Keratinocyte (primary cell): ENCODE results near the gene MS4A6A. TPM values are rescaled to one million over a fixed set of nuclear protein-coding genes. Genes with fewer than 3 reads are reported as not detected.
"Not testable (repeated sequence)": the region's sequence is repeated elsewhere in the genome, so short reads cannot be mapped to it uniquely, and the experiment has no call there.

ENCODE experiments used
- DNase-seq: peaks from one replicate; pipeline ENCODE4 v3.0.0-alpha.2; 2011; ENCODE audit warnings: low read depth, missing footprints, low spot score
- FAIRE-seq: peaks from 2 replicates; lab custom pipeline; 2011; peaks lifted over from hg19 to GRCh38; lab: Jason Lieb, UNC
- H2AFZ ChIP-seq: 2 replicates; pipeline ENCODE4 v1.6.0; 2012; ENCODE audit warnings: low read length, control low read depth, inconsistent platforms; ENCODE audit not compliant: control insufficient read depth
- H3K27ac ChIP-seq: 2 replicates; pipeline ENCODE4 v1.5.1; 2011; ENCODE audit warnings: low read length; ENCODE audit not compliant: control insufficient read depth, insufficient read depth
- H3K27me3 ChIP-seq: 3 replicates; pipeline ENCODE4 v1.6.0; 2011; ENCODE audit warnings: low read length; ENCODE audit not compliant: control insufficient read depth, insufficient read depth; ENCODE audit errors: extremely low read depth
- H3K36me3 ChIP-seq, 2 experiments: 2 replicates in 1 of 2; 3 replicates in 1 of 2; pipeline ENCODE4 v1.5.1; 2011; ENCODE audit warnings: low read length in 2 of 2, mild to moderate bottlenecking in 1 of 2; ENCODE audit not compliant: control insufficient read depth in 2 of 2, insufficient read depth in 2 of 2; ENCODE audit errors: extremely low read depth in 1 of 2
- H3K4me1 ChIP-seq: 3 replicates; pipeline ENCODE4 v1.5.1; 2011; ENCODE audit warnings: low read length; ENCODE audit not compliant: control insufficient read depth, insufficient read depth; ENCODE audit errors: extremely low read depth
- H3K4me2 ChIP-seq: 3 replicates; pipeline ENCODE4 v1.6.0; 2011; ENCODE audit warnings: low read depth, low read length; ENCODE audit not compliant: control insufficient read depth, insufficient read depth; ENCODE audit errors: extremely low read depth
- H3K4me3 ChIP-seq, 3 experiments: fragments of 200-600 bp in 1 of 3; sonication (generic) in 1 of 3; 2 replicates in 2 of 3; 3 replicates in 1 of 3; pipeline ENCODE4 v1.5.1; 2011 to 2016; ENCODE audit warnings: low read length in 3 of 3, mild to moderate bottlenecking in 3 of 3, control low read depth in 2 of 3, inconsistent platforms in 1 of 3, low read depth in 1 of 3, mixed read lengths in 1 of 3, mixed run types in 1 of 3, moderate library complexity in 1 of 3; ENCODE audit not compliant: control insufficient read depth in 2 of 3, insufficient read depth in 2 of 3; ENCODE audit errors: extremely low read depth in 1 of 3
- H3K79me2 ChIP-seq: 2 replicates; pipeline ENCODE4 v1.6.0; 2012; ENCODE audit warnings: low read length; ENCODE audit not compliant: control insufficient read depth, insufficient read depth
- H3K9ac ChIP-seq: 3 replicates; pipeline ENCODE4 v1.6.0; 2011; ENCODE audit warnings: low read length; ENCODE audit not compliant: control insufficient read depth, insufficient read depth; ENCODE audit errors: extremely low read depth
- H3K9me1 ChIP-seq: 3 replicates; pipeline ENCODE4 v1.6.0; 2011; ENCODE audit warnings: low read length; ENCODE audit not compliant: control insufficient read depth, insufficient read depth; ENCODE audit errors: extremely low read depth
- H3K9me3 ChIP-seq: 2 replicates; pipeline ENCODE4 v1.5.1; 2012; ENCODE audit warnings: low read depth, low read length; ENCODE audit not compliant: control insufficient read depth
- H4K20me1 ChIP-seq: 3 replicates; pipeline ENCODE4 v1.6.0; 2011; ENCODE audit warnings: low read length; ENCODE audit not compliant: control insufficient read depth, insufficient read depth; ENCODE audit errors: extremely low read depth
- CTCF ChIP-seq, 3 experiments: IDR thresholded peaks in 1 of 3; conservative IDR thresholded peaks in 1 of 3; optimal IDR thresholded peaks in 1 of 3; 2 replicates in 2 of 3; 3 replicates in 1 of 3; pipeline versions ENCODE3 to v1.5.1; 2011; ENCODE audit warnings: low read length in 3 of 3, mild to moderate bottlenecking in 3 of 3, moderate library complexity in 2 of 3, control low read depth in 1 of 3, inconsistent platforms in 1 of 3; ENCODE audit not compliant: insufficient read depth in 2 of 3; ENCODE audit errors: extremely low read depth in 1 of 3
- EZH2 ChIP-seq: IDR thresholded peaks from one replicate; pipeline ENCODE4 v1.6.1; 2012; ENCODE audit warnings: inconsistent platforms, mild to moderate bottlenecking, low read length, moderate library complexity
- dilution Hi-C: fragments of 300-500 bp; cut with MboI; formaldehyde crosslinking; loops from one replicate; pipeline ENCODE4 v1.7.0; 2020; ENCODE audit warnings: low sequenced_read_pairs; ENCODE audit not compliant: extremely low pct_ligation_motif_present
- polyA plus RNA-seq, 5 experiments: library from polyadenylated mRNA; depleted of rRNA in 3 of 5; stranded (reverse) in 3 of 5; stranded (forward) in 1 of 5; unstranded in 1 of 5; fragments of >200 nt; gene quantifications; 1 replicate in 1 of 5; 2 replicates in 3 of 5; 3 replicates in 1 of 5; pipeline versions ENCODE4 v1.2.1 to v1.2.3, GENCODE V29; 2011 to 2012; ENCODE audit warnings: missing spikeins in 2 of 5, low read depth in 1 of 5, low replicate concordance in 1 of 5

MS4A6A gene
- polyA plus RNA-seq, 1 donor (not counting 4 experiments of a cell fraction or from before 2014, with no cell fraction given), result not detected

- Histone ChIP-seq H3K4me1 (no peaks in the 10 kb centered on the region), H4K20me1 (no peaks in the 10 kb centered on the region), H3K4me3 (no peak overlapping the region), H3K36me3 (no peaks in the 10 kb centered on the region), H3K79me2 (no peaks in the 10 kb centered on the region), H3K9me1 (no peaks in the 10 kb centered on the region), H3K9ac (no peak overlapping the region), H2AFZ (no peak overlapping the region), H3K4me2 (no peak overlapping the region), H3K9me3 (no peaks in the 10 kb centered on the region), H3K27ac (no peak overlapping the region), H3K27me3 (no peaks in the 10 kb centered on the region)
- TF ChIP-seq CTCF (optimal IDR thresholded peaks at IDR 0.05 in 1 of 3, IDR thresholded peaks at IDR 0.05 in 1 of 3, conservative IDR thresholded peaks at IDR 0.05 in 1 of 3; ENCODE audit: extremely low read depth in 1 of 3, insufficient read depth in 2 of 3, low read length in 3 of 3), result no peak
- no peak for TF ChIP-seq EZH2
- FAIRE-seq, result no peak
- dilution Hi-C loops, result no loop called here
- no peak for DNase-seq
Observed at GRCh38 chr11:60206616-60207015, 23.7 kb upstream of the MS4A6A start.

- Histone ChIP-seq H3K9me1 (no peaks in the 10 kb centered on the region), H3K36me3 (no peaks in the 10 kb centered on the region), H3K4me2 (no peak overlapping the region), H3K4me3 (no peak overlapping the region), H3K79me2 (no peaks in the 10 kb centered on the region), H3K9ac (no peak overlapping the region), H3K27me3 (no peaks in the 10 kb centered on the region), H3K27ac (no peak overlapping the region), H2AFZ (no peak overlapping the region), H4K20me1 (no peaks in the 10 kb centered on the region), H3K9me3 (no peaks in the 10 kb centered on the region), H3K4me1 (no peaks in the 10 kb centered on the region)
- no peak for DNase-seq
- no peak for TF ChIP-seq EZH2
- no peak for TF ChIP-seq CTCF (optimal IDR thresholded peaks at IDR 0.05 in 1 of 3, IDR thresholded peaks at IDR 0.05 in 1 of 3, conservative IDR thresholded peaks at IDR 0.05 in 1 of 3; ENCODE audit: extremely low read depth in 1 of 3, insufficient read depth in 2 of 3, low read length in 3 of 3)
- dilution Hi-C loops, result no loop called here
- no peak for FAIRE-seq
Observed at GRCh38 chr11:60204922-60205321, 22.0 kb upstream of the MS4A6A start.

GRCh38 chr11:60201334-60201733 lies 18.5 kb upstream of the MS4A6A start:
- dilution Hi-C loops, result not testable (repeated sequence)

More at GRCh38 chr11:60201334-60201733, 18.5 kb upstream of the MS4A6A start:
- not testable (repeated sequence) for H3K4me2 ChIP-seq, H3K9me1 ChIP-seq, H4K20me1 ChIP-seq, H3K9me3 ChIP-seq, H3K27ac ChIP-seq, H3K27me3 ChIP-seq, DNase-seq, FAIRE-seq, H3K4me1 ChIP-seq, H3K9ac ChIP-seq, H2AFZ ChIP-seq, H3K36me3 ChIP-seq, H3K79me2 ChIP-seq, H3K4me3 ChIP-seq
